Measurements from ENCODE around the gene CTRL. TPM values are rescaled to one million over a fixed set of nuclear protein-coding genes. Genes with fewer than 3 reads are reported as not detected.

Gene CTRL
- total RNA-seq, 1 donor from 2014 or later, result 1.0 TPM

GRCh38 chr16:67934306-67935100 is 2.8 kb upstream of the CTRL start:
- Histone ChIP-seq H3K9ac (ENCODE audit: low read depth in 1 of 3, low read length in 3 of 3) (peak overlapping the region; percentile 94), H3K4me1 (ENCODE audit: control insufficient read depth in 3 of 3, insufficient read depth in 3 of 3, low read length in 3 of 3) (peaks cover 24 to 31% (median 27%) of the 10 kb centered on the region in 3 donors), H3K9me3 (ENCODE audit: control insufficient read depth in 3 of 3, low read length in 3 of 3) (no peaks in the 10 kb centered on the region), H3K27ac (ENCODE audit: low read depth, low read length) (peak overlapping the region; percentile 88), H3K4me3 (ENCODE audit: low read length in 3 of 3) (peak overlapping the region; percentile 92 to 100 (median 99)), H3K27me3 (ENCODE audit: control insufficient read depth in 3 of 3, insufficient read depth in 3 of 3, low read length in 3 of 3) (no peaks in the 10 kb centered on the region), H3K36me3 (ENCODE audit: control insufficient read depth in 3 of 3, insufficient read depth in 3 of 3, low read length in 3 of 3) (peaks cover 12 to 29% (median 24%) of the 10 kb centered on the region in 3 donors)

- Histone ChIP-seq H3K4me3 (ENCODE audit: low read length in 3 of 3) (no peak overlapping the region), H3K9me3 (ENCODE audit: control insufficient read depth in 3 of 3, low read length in 3 of 3) (no peaks in the 10 kb centered on the region), H3K4me1 (ENCODE audit: control insufficient read depth in 3 of 3, insufficient read depth in 3 of 3, low read length in 3 of 3) (peaks cover 24 to 31% (median 26%) of the 10 kb centered on the region in 3 donors), H3K27me3 (ENCODE audit: control insufficient read depth in 3 of 3, insufficient read depth in 3 of 3, low read length in 3 of 3) (no peaks in the 10 kb centered on the region), H3K9ac (ENCODE audit: low read depth in 1 of 3, low read length in 3 of 3) (no peak overlapping the region), H3K36me3 (ENCODE audit: control insufficient read depth in 3 of 3, insufficient read depth in 3 of 3, low read length in 3 of 3) (peaks cover 17 to 29% (median 24%) of the 10 kb centered on the region in 3 donors), H3K27ac (ENCODE audit: low read depth, low read length) (no peak overlapping the region)
These were observed 2.1 kb upstream of the CTRL start for GRCh38 chr16:67933805-67934204.

- no peaks in the 10 kb centered on the region for H3K27me3 ChIP-seq (ENCODE audit: control insufficient read depth in 3 of 3, insufficient read depth in 3 of 3, low read length in 3 of 3)
- no peak overlapping the region for H3K9ac ChIP-seq (ENCODE audit: low read depth in 1 of 3, low read length in 3 of 3)
- H3K4me1 ChIP-seq (ENCODE audit: control insufficient read depth in 3 of 3, insufficient read depth in 3 of 3, low read length in 3 of 3), result peaks cover 24 to 42% (median 34%) of the 10 kb centered on the region in 3 donors
- peaks cover 29 to 41% (median 32%) of the 10 kb centered on the region in 3 donors for H3K36me3 ChIP-seq (ENCODE audit: control insufficient read depth in 3 of 3, insufficient read depth in 3 of 3, low read length in 3 of 3)
- no peak overlapping the region for H3K4me3 ChIP-seq (ENCODE audit: low read length in 3 of 3)
- no peak overlapping the region for H3K27ac ChIP-seq (ENCODE audit: low read depth, low read length)
- H3K9me3 ChIP-seq (ENCODE audit: control insufficient read depth in 3 of 3, low read length in 3 of 3), result no peaks in the 10 kb centered on the region
These were observed 789 bp upstream of the CTRL start for GRCh38 chr16:67932462-67932840.

- Histone ChIP-seq H3K27ac (ENCODE audit: low read depth, low read length) (no peak overlapping the region), H3K36me3 (ENCODE audit: control insufficient read depth in 3 of 3, insufficient read depth in 3 of 3, low read length in 3 of 3) (peaks cover 31 to 44% (median 35%) of the 10 kb centered on the region in 3 donors), H3K27me3 (ENCODE audit: control insufficient read depth in 3 of 3, insufficient read depth in 3 of 3, low read length in 3 of 3) (no peaks in the 10 kb centered on the region), H3K9ac (ENCODE audit: low read depth in 1 of 3, low read length in 3 of 3) (no peak overlapping the region), H3K9me3 (ENCODE audit: control insufficient read depth in 3 of 3, low read length in 3 of 3) (no peaks in the 10 kb centered on the region), H3K4me1 (ENCODE audit: control insufficient read depth in 3 of 3, insufficient read depth in 3 of 3, low read length in 3 of 3) (peaks cover 32 to 50% (median 42%) of the 10 kb centered on the region in 3 donors), H3K4me3 (ENCODE audit: low read length in 3 of 3) (no peak overlapping the region)
These were observed 917 bp downstream of the CTRL start for GRCh38 chr16:67930678-67931211.

GRCh38 chr16:67930191-67930590 is 1.5 kb downstream of the CTRL start:
- Histone ChIP-seq H3K4me3 (ENCODE audit: low read length in 3 of 3) (no peak overlapping the region), H3K9me3 (ENCODE audit: control insufficient read depth in 3 of 3, low read length in 3 of 3) (no peaks in the 10 kb centered on the region), H3K27ac (ENCODE audit: low read depth, low read length) (no peak overlapping the region), H3K27me3 (ENCODE audit: control insufficient read depth in 3 of 3, insufficient read depth in 3 of 3, low read length in 3 of 3) (no peaks in the 10 kb centered on the region), H3K4me1 (ENCODE audit: control insufficient read depth in 3 of 3, insufficient read depth in 3 of 3, low read length in 3 of 3) (peaks cover 32 to 51% (median 43%) of the 10 kb centered on the region in 3 donors), H3K9ac (ENCODE audit: low read depth in 1 of 3, low read length in 3 of 3) (peak overlapping the region in 1 of 3 donors; percentile 16), H3K36me3 (ENCODE audit: control insufficient read depth in 3 of 3, insufficient read depth in 3 of 3, low read length in 3 of 3) (peaks cover 31 to 44% (median 35%) of the 10 kb centered on the region in 3 donors)

GRCh38 chr16:67928561-67929364 is 2.9 kb downstream of the CTRL start:
- Histone ChIP-seq H3K4me1 (ENCODE audit: control insufficient read depth in 3 of 3, insufficient read depth in 3 of 3, low read length in 3 of 3) (peaks cover 22 to 47% (median 39%) of the 10 kb centered on the region in 3 donors), H3K27me3 (ENCODE audit: control insufficient read depth in 3 of 3, insufficient read depth in 3 of 3, low read length in 3 of 3) (no peaks in the 10 kb centered on the region), H3K9me3 (ENCODE audit: control insufficient read depth in 3 of 3, low read length in 3 of 3) (no peaks in the 10 kb centered on the region), H3K4me3 (ENCODE audit: low read length in 3 of 3) (no peak overlapping the region), H3K36me3 (ENCODE audit: control insufficient read depth in 3 of 3, insufficient read depth in 3 of 3, low read length in 3 of 3) (peaks cover 34 to 42% (median 35%) of the 10 kb centered on the region in 3 donors), H3K9ac (ENCODE audit: low read depth in 1 of 3, low read length in 3 of 3) (peak overlapping the region in 1 of 3 donors; percentile 16), H3K27ac (ENCODE audit: low read depth, low read length) (no peak overlapping the region)

- Histone ChIP-seq H3K4me3 (ENCODE audit: low read length in 3 of 3) (no peak overlapping the region), H3K4me1 (ENCODE audit: control insufficient read depth in 3 of 3, insufficient read depth in 3 of 3, low read length in 3 of 3) (peaks cover 25 to 52% (median 43%) of the 10 kb centered on the region in 3 donors), H3K9ac (ENCODE audit: low read depth in 1 of 3, low read length in 3 of 3) (peak overlapping the region in 1 of 3 donors; percentile 16), H3K9me3 (ENCODE audit: control insufficient read depth in 3 of 3, low read length in 3 of 3) (no peaks in the 10 kb centered on the region), H3K36me3 (ENCODE audit: control insufficient read depth in 3 of 3, insufficient read depth in 3 of 3, low read length in 3 of 3) (peaks cover 37 to 46% (median 38%) of the 10 kb centered on the region in 3 donors), H3K27me3 (ENCODE audit: control insufficient read depth in 3 of 3, insufficient read depth in 3 of 3, low read length in 3 of 3) (no peaks in the 10 kb centered on the region), H3K27ac (ENCODE audit: low read depth, low read length) (no peak overlapping the region)
These were observed 3.5 kb downstream of the CTRL start for GRCh38 chr16:67928147-67928546.

GRCh38 chr16:67927131-67927941 is 4.3 kb downstream of the CTRL start:
- Histone ChIP-seq H3K27me3 (ENCODE audit: control insufficient read depth in 3 of 3, insufficient read depth in 3 of 3, low read length in 3 of 3) (no peaks in the 10 kb centered on the region), H3K27ac (ENCODE audit: low read depth, low read length) (peak overlapping the region; percentile 65), H3K4me1 (ENCODE audit: control insufficient read depth in 3 of 3, insufficient read depth in 3 of 3, low read length in 3 of 3) (peaks cover 32 to 60% (median 50%) of the 10 kb centered on the region in 3 donors), H3K4me3 (ENCODE audit: low read length in 3 of 3) (no peak overlapping the region), H3K9me3 (ENCODE audit: control insufficient read depth in 3 of 3, low read length in 3 of 3) (no peaks in the 10 kb centered on the region), H3K9ac (ENCODE audit: low read depth in 1 of 3, low read length in 3 of 3) (peak overlapping the region in 1 of 3 donors; percentile 18), H3K36me3 (ENCODE audit: control insufficient read depth in 3 of 3, insufficient read depth in 3 of 3, low read length in 3 of 3) (peaks cover 37 to 44% (median 38%) of the 10 kb centered on the region in 3 donors)

- H3K4me1 ChIP-seq (ENCODE audit: control insufficient read depth in 3 of 3, insufficient read depth in 3 of 3, low read length in 3 of 3), result peaks cover 34 to 69% (median 57%) of the 10 kb centered on the region in 3 donors
- peak overlapping the region; percentile 65 for H3K27ac ChIP-seq (ENCODE audit: low read depth, low read length)
- peaks cover 32 to 39% (median 34%) of the 10 kb centered on the region in 3 donors for H3K36me3 ChIP-seq (ENCODE audit: control insufficient read depth in 3 of 3, insufficient read depth in 3 of 3, low read length in 3 of 3)
- no peaks in the 10 kb centered on the region for H3K27me3 ChIP-seq (ENCODE audit: control insufficient read depth in 3 of 3, insufficient read depth in 3 of 3, low read length in 3 of 3)
- H3K4me3 ChIP-seq (ENCODE audit: low read length in 3 of 3), result peak overlapping the region in 2 of 3 donors; percentile 20 to 41
- H3K9me3 ChIP-seq (ENCODE audit: control insufficient read depth in 3 of 3, low read length in 3 of 3), result no peaks in the 10 kb centered on the region
- peak overlapping the region; percentile 18 to 44 (median 38) for H3K9ac ChIP-seq (ENCODE audit: low read depth in 1 of 3, low read length in 3 of 3)
These were observed 5.4 kb downstream of the CTRL start for GRCh38 chr16:67926181-67926750.

Measured in skeletal muscle tissue (tissue), 4 donors.